HG03135 (cell line): Measurements from ENCODE around the gene LAP3.
"Not testable (repeated sequence)": the region's sequence is repeated elsewhere in the genome, so short reads cannot be mapped to it uniquely, and the experiment has no call there.

ENCODE experiments used
- ATAC-seq: cut with Tn5 transposase; IDR thresholded peaks from one replicate; pipeline ENCODE4 v1.9.1; 2021; ENCODE audit warnings: mild to moderate bottlenecking, moderate library complexity; ENCODE audit not compliant: unreplicated experiment

LAP3 gene

GRCh38 chr4:17561195-17561909 is 15.6 kb upstream of the LAP3 start:
- ATAC-seq: no peak

- ATAC-seq: no peak
These were observed 14.8 kb upstream of the LAP3 start for GRCh38 chr4:17562157-17562556.

- no peak for ATAC-seq
These were observed 11.2 kb upstream of the LAP3 start for GRCh38 chr4:17565846-17566245.

- no peak for ATAC-seq
These were observed 9.7 kb upstream of the LAP3 start for GRCh38 chr4:17567271-17567670.

GRCh38 chr4:17574206-17574605 is 2.8 kb upstream of the LAP3 start:
- no peak for ATAC-seq

- not testable (repeated sequence) for ATAC-seq
These were observed 1.8 kb upstream of the LAP3 start for GRCh38 chr4:17575177-17575576.

GRCh38 chr4:17577665-17578481 is 875 bp downstream of the LAP3 start:
- ATAC-seq: peak; percentile 10

- peak; percentile 33 for ATAC-seq
These were observed 1.5 kb downstream of the LAP3 start for GRCh38 chr4:17578482-17578891.

GRCh38 chr4:17580969-17581368 is 4.0 kb downstream of the LAP3 start:
- ATAC-seq: no peak

GRCh38 chr4:17583276-17583675 is 6.3 kb downstream of the LAP3 start:
- ATAC-seq: no peak

GRCh38 chr4:17583941-17584340 is 6.9 kb downstream of the LAP3 start:
- ATAC-seq: no peak

GRCh38 chr4:17584521-17585213 is 7.7 kb downstream of the LAP3 start:
- no peak for ATAC-seq

GRCh38 chr4:17587094-17587822 is 10.3 kb downstream of the LAP3 start:
- no peak for ATAC-seq

- no peak for ATAC-seq
These were observed 12.4 kb downstream of the LAP3 start for GRCh38 chr4:17589355-17589754.

GRCh38 chr4:17595471-17596005 is 18.5 kb downstream of the LAP3 start:
- ATAC-seq: peak; percentile 85

GRCh38 chr4:17597517-17597916 is 20.5 kb downstream of the LAP3 start:
- no peak for ATAC-seq

GRCh38 chr4:17599826-17600225 is 22.8 kb downstream of the LAP3 start:
- ATAC-seq: no peak

GRCh38 chr4:17605236-17605635 is 28.2 kb downstream of the LAP3 start:
- ATAC-seq: no peak

- ATAC-seq: peak; percentile 51
These were observed 36.9 kb downstream of the LAP3 start for GRCh38 chr4:17613761-17614415.
